ENCODE data around the gene SLC24A1.

DNA sequence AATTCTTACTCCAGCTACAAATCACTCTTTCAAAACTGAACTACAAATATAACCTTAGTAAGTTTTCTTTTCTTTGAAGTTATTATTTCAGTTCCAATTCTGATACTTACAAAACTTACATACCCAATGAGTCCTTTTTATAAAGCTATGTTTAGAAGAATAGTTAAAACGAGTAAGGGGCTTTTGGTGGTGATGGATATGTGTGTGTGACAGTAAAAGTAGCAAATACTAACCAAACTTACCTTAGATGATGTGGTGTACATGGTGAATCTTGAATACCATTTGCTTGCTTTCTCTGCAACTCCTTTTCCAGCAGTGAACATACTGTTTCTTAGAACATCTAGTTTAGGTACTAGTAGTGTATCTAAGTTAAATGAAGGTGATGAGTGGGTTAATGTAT, 68.4 kb downstream of the SLC24A1 start:
- no peak for TF ChIP-seq EZH2 (IDR thresholded peaks at IDR 0.05; ENCODE audit: borderline replicate concordance, low read length)
- TF ChIP-seq, protein P1, sequence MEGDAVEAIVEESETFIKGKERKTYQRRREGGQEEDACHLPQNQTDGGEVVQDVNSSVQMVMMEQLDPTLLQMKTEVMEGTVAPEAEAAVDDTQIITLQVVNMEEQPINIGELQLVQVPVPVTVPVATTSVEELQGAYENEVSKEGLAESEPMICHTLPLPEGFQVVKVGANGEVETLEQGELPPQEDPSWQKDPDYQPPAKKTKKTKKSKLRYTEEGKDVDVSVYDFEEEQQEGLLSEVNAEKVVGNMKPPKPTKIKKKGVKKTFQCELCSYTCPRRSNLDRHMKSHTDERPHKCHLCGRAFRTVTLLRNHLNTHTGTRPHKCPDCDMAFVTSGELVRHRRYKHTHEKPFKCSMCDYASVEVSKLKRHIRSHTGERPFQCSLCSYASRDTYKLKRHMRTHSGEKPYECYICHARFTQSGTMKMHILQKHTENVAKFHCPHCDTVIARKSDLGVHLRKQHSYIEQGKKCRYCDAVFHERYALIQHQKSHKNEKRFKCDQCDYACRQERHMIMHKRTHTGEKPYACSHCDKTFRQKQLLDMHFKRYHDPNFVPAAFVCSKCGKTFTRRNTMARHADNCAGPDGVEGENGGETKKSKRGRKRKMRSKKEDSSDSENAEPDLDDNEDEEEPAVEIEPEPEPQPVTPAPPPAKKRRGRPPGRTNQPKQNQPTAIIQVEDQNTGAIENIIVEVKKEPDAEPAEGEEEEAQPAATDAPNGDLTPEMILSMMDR (conservative IDR thresholded peaks at IDR 0.05 in 1 of 2, IDR thresholded peaks at IDR 0.05 in 1 of 2; ENCODE audit: extremely low read depth in 1 of 2, insufficient read depth in 1 of 2, low read depth in 1 of 2, low read length in 2 of 2), result no peak
